Omental fat pad (tissue), 4 donors: ENCODE results near the gene C10orf53. TPM values are rescaled to one million over a fixed set of nuclear protein-coding genes. Genes with fewer than 3 reads are reported as not detected.
"Not testable (repeated sequence)": the region's sequence is repeated elsewhere in the genome, so short reads cannot be mapped to it uniquely, and the experiment has no call there.

Experiments
- ATAC-seq: fragments of 150-250 bp; one replicate; pipeline ENCODE4 v1.9.1; 2016; ENCODE audit warnings: mild to moderate bottlenecking, moderate library complexity; ENCODE audit not compliant: low FRiP score
- DNase-seq: peaks from one replicate; pipeline ENCODE4 v3.0.0-alpha.2; 2019; ENCODE audit warnings: low spot score
- total RNA-seq, 4 donors: library from RNA; depleted of rRNA; stranded (reverse); fragments of >200 nt; gene quantifications; one replicate each; pipeline ENCODE4 v1.1.0, GENCODE V29; 2016
- TF ChIP-seq, protein P1 (sequence below), 3 donors: fragments of 450-650 bp; IDR thresholded peaks; one replicate each; pipeline ENCODE4 v1.5.1; 2016 to 2017; ENCODE audit warnings: antibody characterized with exemption in 3 of 3, mild to moderate bottlenecking in 3 of 3, moderate library complexity in 2 of 3

The C10orf53 gene
- total RNA-seq, 4 donors from 2014 or later: not detected

GRCh38 chr10:49667991-49668390 lies 11.5 kb upstream of the C10orf53 start:
- DNase-seq (no peak), ATAC-seq (no peak)
- TF ChIP-seq, protein P1, sequence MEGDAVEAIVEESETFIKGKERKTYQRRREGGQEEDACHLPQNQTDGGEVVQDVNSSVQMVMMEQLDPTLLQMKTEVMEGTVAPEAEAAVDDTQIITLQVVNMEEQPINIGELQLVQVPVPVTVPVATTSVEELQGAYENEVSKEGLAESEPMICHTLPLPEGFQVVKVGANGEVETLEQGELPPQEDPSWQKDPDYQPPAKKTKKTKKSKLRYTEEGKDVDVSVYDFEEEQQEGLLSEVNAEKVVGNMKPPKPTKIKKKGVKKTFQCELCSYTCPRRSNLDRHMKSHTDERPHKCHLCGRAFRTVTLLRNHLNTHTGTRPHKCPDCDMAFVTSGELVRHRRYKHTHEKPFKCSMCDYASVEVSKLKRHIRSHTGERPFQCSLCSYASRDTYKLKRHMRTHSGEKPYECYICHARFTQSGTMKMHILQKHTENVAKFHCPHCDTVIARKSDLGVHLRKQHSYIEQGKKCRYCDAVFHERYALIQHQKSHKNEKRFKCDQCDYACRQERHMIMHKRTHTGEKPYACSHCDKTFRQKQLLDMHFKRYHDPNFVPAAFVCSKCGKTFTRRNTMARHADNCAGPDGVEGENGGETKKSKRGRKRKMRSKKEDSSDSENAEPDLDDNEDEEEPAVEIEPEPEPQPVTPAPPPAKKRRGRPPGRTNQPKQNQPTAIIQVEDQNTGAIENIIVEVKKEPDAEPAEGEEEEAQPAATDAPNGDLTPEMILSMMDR (IDR thresholded peaks at IDR 0.05): no peak

DNA sequence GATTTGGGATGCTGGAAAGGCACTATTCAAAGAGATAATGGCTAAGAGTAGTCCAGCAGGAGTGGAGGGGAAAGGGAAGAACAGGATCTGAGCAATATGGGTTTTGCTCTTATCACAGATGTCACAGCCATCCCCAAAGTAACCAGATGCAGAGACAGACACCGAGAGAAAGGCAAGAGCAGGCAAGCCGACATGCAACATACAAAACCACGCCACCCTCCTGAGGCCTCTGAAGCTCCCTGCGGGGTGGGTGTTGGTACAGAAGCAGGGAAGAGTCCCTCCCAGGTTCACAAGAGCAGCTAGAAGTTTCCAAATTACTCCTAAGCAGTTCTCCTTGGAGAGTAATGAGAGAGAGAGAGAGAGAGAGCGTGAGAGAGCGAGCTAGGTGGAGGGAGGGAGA lies 10.8 kb upstream of the C10orf53 start:
- TF ChIP-seq, protein P1 (IDR thresholded peaks at IDR 0.05): no peak
- ATAC-seq: no peak
- no peak for DNase-seq

GRCh38 chr10:49678827-49679479 lies 498 bp upstream of the C10orf53 start:
- ATAC-seq: no peak
- no peak for DNase-seq
- TF ChIP-seq, protein P1 (IDR thresholded peaks at IDR 0.05): no peak

DNA sequence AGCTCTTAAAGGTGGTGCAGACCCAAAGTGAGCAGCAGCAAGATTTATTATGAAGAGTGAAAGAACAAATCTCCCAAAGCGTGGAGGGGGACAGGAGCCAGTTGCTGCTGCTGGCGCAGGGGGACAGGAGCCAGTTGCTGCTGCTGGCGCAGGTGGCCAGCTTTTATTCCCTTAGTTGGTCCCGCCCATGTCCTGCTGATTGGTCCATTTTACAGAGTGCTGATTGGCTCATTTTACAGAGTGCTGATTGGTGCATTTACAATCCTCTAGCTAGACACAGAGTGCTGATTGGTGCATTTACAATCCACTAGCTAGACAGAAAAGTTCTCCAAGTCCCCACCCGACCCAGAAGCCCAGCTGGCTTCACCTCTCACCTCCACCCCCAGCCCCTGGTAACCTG lies 3.0 kb downstream of the C10orf53 start:
- DNase-seq, ATAC-seq: not testable (repeated sequence)

DNA sequence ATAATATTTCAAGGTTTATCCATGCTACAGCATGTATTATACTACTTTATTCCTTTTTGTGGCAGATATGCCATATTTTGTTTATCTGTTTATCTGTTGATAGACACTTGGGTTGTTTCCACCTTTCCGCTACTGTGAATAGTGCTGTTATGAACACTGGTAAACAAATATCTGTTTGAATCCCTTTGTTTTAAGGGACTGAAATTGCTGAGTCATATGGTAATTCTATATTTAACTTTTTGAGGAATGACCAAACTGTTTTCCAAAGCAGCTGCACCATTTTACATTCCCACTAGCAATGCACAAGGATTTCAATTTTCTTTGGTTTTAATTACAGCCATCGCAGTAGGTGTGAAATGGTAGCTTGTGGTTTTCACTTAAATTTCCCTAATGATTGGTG lies 3.4 kb downstream of the C10orf53 start:
- ATAC-seq (no peak), DNase-seq (no peak)
- TF ChIP-seq, protein P1 (IDR thresholded peaks at IDR 0.05): no peak

DNA sequence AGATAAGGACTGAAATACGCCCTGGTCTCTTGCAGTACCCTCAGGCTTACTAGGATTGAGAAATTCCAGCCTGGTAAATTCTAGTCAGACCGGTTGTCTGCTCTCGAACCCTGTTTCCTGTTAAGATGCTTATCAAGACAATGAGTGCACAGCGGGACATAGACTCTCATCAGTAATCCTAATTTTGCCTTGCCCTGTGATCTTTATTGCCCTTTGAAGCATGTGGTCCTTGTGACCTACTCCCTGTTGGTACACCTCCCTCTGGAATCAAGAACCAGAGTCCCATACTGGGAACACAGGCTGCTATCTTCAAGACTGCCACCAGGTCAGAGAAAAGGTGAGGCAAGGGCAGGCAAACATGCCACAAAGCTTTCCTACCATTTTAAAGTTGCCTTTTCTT lies 7.2 kb downstream of the C10orf53 start:
- ATAC-seq (no peak), DNase-seq (no peak)
- TF ChIP-seq, protein P1 (IDR thresholded peaks at IDR 0.05): no peak

- DNase-seq: no peak
- TF ChIP-seq, protein P1 (IDR thresholded peaks at IDR 0.05): no peak
- no peak for ATAC-seq
Observed at GRCh38 chr10:49688261-49688846, 8.9 kb downstream of the C10orf53 start.
